Peyer's patch (tissue), 4 donors: ENCODE measurements around the gene GTSE1.

Experiments used
- CTCF ChIP-seq, 6 experiments: fragments of 450-650 bp in 4 of 6; fragments of 200-600 bp in 2 of 6; sonication (generic) in 1 of 6; IDR thresholded peaks; one replicate each; pipeline ENCODE4 v1.5.1; 2017 to 2019; ENCODE audit warnings: antibody characterized with exemption in 6 of 6, mild to moderate bottlenecking in 3 of 6, moderate library complexity in 1 of 6
- POLR2A ChIP-seq, 2 donors: fragments of 450-650 bp; IDR thresholded peaks; one replicate each; pipeline ENCODE4 v1.5.1; 2017; ENCODE audit warnings: antibody characterized with exemption in 2 of 2, mild to moderate bottlenecking in 2 of 2, moderate library complexity in 2 of 2

GRCh38 chr22:46354993-46355305 lies 58.3 kb downstream of the GTSE1 start:
- TF ChIP-seq CTCF (IDR thresholded peaks at IDR 0.05): no peak
- TF ChIP-seq POLR2A (IDR thresholded peaks at IDR 0.05): no peak
